Measurements from ENCODE around the gene ROPN1L.
"Not testable (repeated sequence)": the region's sequence is repeated elsewhere in the genome, so short reads cannot be mapped to it uniquely, and the experiment has no call there.

Gene ROPN1L

GRCh38 chr5:10509575-10509974, 67.9 kb downstream of the ROPN1L start:
- H3K9me3 ChIP-seq (ENCODE audit: control insufficient read depth in 2 of 2, low read length in 2 of 2): no peaks in the 10 kb centered on the region
- no peak overlapping the region for H3K9ac ChIP-seq (ENCODE audit: low read depth in 1 of 2, low read length in 2 of 2)
- H3K27ac ChIP-seq (ENCODE audit: low read depth in 2 of 2, low read length in 2 of 2): no peak overlapping the region
- H3K4me1 ChIP-seq (ENCODE audit: control insufficient read depth in 2 of 2, insufficient read depth in 2 of 2, low read length in 2 of 2): no peaks in the 10 kb centered on the region
- no peaks in the 10 kb centered on the region for H3K27me3 ChIP-seq (ENCODE audit: control insufficient read depth in 2 of 2, insufficient read depth in 2 of 2, low read length in 2 of 2)
- no peak overlapping the region for H3K4me3 ChIP-seq (ENCODE audit: low read length in 2 of 2)
- H3K36me3 ChIP-seq (ENCODE audit: control insufficient read depth in 2 of 2, insufficient read depth in 2 of 2, low read length in 2 of 2): no peaks in the 10 kb centered on the region

DNA sequence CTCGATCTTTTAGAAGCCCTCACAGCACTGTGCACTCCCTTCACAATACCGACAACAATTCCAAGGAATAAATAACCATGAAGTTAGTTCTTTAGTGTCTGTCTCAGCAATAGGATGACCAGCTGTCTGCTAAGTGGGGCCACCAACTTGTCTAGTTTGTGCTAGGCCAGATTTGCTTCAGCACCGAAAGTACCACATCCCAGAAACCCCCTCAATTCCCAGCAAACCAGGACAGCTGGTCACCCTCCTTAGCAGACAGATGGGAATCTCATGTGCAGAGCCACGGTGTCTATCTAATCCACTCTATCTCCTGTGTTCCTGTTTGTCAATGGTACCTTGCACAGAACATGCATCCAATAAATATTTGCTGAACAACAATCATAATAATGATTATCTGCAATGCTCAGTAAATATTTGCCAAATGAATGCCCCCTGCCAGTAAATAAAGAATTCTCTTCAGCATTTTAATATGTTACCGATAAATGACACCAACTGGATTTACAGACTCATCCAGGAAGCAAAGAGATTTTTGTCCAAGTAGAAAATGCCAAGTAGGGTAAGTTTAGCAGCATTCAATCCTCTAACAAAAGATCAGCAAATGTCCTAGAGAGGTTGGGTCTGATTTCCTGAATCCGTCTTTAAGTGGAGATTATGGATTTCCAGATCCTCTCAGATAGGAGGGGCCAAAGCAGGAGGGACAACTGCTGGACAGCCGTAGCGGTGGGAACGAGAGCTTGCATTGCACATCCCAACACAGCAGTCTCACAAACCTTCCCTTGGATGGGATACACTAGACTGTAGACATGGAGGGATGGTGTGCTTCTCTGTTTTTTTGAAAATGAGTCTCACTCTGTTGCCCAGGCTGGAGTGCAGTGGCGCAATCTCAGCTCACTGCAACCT, 70.3 kb downstream of the ROPN1L start:
- Histone ChIP-seq H3K4me3 (ENCODE audit: low read length in 2 of 2) (no peak overlapping the region), H3K36me3 (ENCODE audit: control insufficient read depth in 2 of 2, insufficient read depth in 2 of 2, low read length in 2 of 2) (no peaks in the 10 kb centered on the region), H3K27ac (ENCODE audit: low read depth in 2 of 2, low read length in 2 of 2) (no peak overlapping the region), H3K27me3 (ENCODE audit: control insufficient read depth in 2 of 2, insufficient read depth in 2 of 2, low read length in 2 of 2) (no peaks in the 10 kb centered on the region), H3K9ac (ENCODE audit: low read depth in 1 of 2, low read length in 2 of 2) (no peak overlapping the region), H3K9me3 (ENCODE audit: control insufficient read depth in 2 of 2, low read length in 2 of 2) (no peaks in the 10 kb centered on the region), H3K4me1 (ENCODE audit: control insufficient read depth in 2 of 2, insufficient read depth in 2 of 2, low read length in 2 of 2) (no peaks in the 10 kb centered on the region)

DNA sequence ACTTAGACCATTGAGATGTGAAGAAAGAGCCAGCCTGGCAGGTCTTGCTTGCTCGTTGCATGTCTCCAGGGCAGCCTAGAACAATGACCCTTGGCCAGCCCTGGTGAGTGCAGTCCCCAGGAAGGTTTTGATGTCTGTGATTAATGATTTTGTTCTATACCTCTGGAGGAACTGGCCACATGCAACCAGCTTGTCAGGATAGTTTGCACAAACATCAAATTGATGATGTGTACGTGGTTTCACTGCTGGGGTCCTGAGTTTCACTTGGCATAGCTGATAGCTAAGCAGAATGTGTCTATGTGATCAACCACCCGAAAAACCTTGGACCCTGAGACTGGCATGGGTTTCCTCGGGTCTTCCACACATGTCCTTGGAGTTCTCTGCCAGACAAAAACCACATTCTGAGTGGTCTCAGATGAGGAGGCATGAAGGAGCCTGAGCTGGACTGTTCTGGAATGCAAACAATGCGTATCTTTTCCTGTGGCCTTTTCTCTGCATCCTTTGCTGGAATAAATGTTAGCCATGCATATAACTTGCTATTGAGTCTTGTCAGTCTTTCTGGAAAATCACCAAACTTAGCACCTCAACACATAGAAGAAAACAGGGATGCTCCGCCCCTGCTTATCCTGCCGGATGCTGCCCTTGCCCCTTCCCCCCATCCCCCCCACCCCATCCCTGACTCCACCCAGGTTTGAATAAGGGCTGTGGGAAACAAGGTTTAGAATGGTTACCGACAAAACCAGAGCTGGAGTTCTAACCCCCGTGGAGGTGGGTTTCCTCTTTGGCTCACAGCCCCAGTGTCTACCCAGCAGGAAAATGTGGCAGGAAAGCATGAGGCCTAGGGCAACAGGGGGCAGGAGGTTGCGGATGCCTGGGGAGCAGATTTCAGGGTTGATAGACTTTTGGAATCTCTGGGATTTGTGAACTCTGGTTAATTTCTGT, 72.1 kb downstream of the ROPN1L start:
- no peak overlapping the region for H3K4me3 ChIP-seq (ENCODE audit: low read length in 2 of 2)
- no peaks in the 10 kb centered on the region for H3K9me3 ChIP-seq (ENCODE audit: control insufficient read depth in 2 of 2, low read length in 2 of 2)
- no peaks in the 10 kb centered on the region for H3K4me1 ChIP-seq (ENCODE audit: control insufficient read depth in 2 of 2, insufficient read depth in 2 of 2, low read length in 2 of 2)
- no peaks in the 10 kb centered on the region for H3K36me3 ChIP-seq (ENCODE audit: control insufficient read depth in 2 of 2, insufficient read depth in 2 of 2, low read length in 2 of 2)
- H3K27ac ChIP-seq (ENCODE audit: low read depth in 2 of 2, low read length in 2 of 2): no peak overlapping the region
- no peaks in the 10 kb centered on the region for H3K27me3 ChIP-seq (ENCODE audit: control insufficient read depth in 2 of 2, insufficient read depth in 2 of 2, low read length in 2 of 2)
- H3K9ac ChIP-seq (ENCODE audit: low read depth in 1 of 2, low read length in 2 of 2): no peak overlapping the region

DNA sequence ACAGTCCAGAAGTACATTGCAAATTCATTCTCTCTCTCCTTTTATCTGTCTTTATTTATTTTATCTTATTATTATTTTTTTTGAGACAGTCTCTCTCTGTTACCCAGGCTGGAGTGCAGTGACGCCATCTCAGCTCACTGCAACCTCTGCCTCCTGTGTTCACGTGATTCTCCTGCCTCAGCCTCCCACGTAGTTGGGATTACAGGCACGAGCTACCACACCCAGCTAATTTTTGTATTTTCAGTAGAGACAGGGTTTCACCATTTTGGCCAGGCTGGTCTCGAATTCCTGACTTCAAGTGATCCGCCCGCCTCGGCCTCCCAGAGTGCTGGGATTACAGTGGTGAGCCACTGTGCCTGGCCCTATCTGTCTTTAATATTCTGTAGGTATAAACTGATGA, 72.9 kb downstream of the ROPN1L start:
- H3K27me3 ChIP-seq (ENCODE audit: control insufficient read depth in 2 of 2, insufficient read depth in 2 of 2, low read length in 2 of 2); H3K9ac ChIP-seq (ENCODE audit: low read depth in 1 of 2, low read length in 2 of 2); H3K36me3 ChIP-seq (ENCODE audit: control insufficient read depth in 2 of 2, insufficient read depth in 2 of 2, low read length in 2 of 2); H3K9me3 ChIP-seq (ENCODE audit: control insufficient read depth in 2 of 2, low read length in 2 of 2); H3K27ac ChIP-seq (ENCODE audit: low read depth in 2 of 2, low read length in 2 of 2); H3K4me1 ChIP-seq (ENCODE audit: control insufficient read depth in 2 of 2, insufficient read depth in 2 of 2, low read length in 2 of 2); H3K4me3 ChIP-seq (ENCODE audit: low read length in 2 of 2): not testable (repeated sequence)

All from mucosa of rectum (tissue), 2 donors.